Stimulated activated CD4-positive, alpha-beta T cell treated with anti-CD3 and anti-CD28 coated beads, Interleukin-12 subunit alpha, Interleukin-12 subunit beta, amount 100 ng/mL, for 48 hours (primary cell): Measurements from ENCODE around the gene PSMC3.

Experiments used
- DNase-seq, 3 donors: peaks; one replicate each; pipeline ENCODE4 v3.0.0-alpha.2; 2020; ENCODE audit warnings: low read depth in 2 of 3, low spot score in 1 of 3

The PSMC3 gene

DNA sequence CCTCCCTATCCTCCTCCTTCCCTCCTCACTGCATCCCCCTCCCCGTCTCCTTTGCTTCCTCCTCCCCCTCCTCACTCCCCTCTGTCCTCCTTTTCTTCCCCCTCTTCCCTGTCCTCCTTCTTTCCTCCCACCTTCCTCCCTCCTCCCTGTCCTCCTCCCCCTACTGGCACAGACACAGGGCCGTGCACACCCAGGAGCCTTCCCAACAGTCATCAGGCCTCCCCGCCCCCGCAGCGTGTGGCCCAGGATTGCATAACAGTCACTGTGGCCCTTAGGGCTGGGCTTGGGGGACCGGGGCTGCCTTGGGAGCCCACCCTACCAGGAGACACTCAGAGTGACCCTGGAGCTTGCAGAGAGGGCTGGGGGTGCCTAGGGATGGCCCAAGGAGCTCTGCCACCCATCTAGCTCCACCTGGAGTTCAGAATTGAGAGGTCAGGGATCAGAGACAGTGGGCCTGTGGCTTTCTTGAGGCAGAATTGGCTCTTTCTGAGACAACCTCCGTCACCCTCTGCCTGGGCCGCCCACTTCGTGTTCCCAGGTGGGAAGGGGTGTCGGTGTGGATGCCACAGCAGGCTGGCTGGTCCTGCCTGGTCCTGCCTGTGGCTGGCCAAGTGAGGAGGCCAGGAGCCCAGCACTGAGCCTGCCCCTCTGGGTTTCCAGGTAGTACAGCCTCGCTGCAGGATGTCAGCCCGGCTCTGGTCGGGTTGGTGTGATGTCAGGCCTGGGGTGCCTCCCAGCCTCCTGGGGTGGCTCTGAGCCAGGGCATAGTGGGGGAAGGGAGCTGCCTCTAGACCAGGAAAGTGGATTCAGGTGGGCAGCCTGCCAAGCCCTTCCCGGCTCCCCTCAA lies 49.5 kb downstream of the PSMC3 start:
- no peak for DNase-seq

DNA sequence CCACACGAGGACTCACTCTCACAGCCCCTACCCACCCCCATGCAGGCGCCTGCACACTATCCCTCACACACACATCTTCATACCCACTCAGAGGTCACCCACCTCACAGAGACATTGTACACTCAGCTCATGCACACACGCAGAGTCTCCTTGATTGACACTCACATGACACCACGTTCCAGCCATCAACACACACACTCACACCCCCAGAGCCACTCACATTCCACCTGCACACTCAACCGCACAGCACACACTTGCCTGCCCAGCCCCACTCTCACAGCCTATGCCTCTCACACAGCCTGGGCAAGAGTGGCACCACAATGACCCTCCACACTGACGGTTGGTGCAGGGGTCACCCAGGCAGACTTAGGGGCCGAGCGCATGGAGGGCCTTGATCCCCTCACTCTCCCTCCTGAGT lies 50.1 kb downstream of the PSMC3 start:
- no peak for DNase-seq

DNA sequence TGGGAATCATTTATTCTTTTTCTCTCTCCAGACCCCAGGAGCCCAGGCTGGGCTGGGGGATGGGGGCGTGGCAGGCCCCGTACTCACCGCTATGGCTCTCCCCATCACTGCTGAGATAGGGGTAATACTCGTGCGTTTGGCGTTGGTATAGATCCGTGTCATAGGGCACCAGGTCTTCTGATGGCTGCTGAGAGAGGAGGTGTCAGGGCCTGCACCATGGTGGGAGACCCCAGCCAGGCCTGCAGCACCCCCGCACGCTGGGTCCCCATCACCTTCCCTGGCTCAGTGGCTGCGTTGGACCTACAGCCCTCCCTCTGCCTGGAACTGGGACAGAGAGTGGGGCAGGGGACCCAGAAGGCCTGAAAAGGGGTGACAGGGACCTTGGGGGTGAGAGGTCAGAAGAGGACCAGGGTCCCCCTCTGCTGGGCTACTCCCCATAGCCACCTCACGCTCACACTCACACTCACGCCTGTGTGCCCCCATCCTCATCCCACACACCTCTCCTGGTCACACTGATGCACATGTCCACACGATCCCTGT lies 50.6 kb downstream of the PSMC3 start:
- DNase-seq, result no peak

DNA sequence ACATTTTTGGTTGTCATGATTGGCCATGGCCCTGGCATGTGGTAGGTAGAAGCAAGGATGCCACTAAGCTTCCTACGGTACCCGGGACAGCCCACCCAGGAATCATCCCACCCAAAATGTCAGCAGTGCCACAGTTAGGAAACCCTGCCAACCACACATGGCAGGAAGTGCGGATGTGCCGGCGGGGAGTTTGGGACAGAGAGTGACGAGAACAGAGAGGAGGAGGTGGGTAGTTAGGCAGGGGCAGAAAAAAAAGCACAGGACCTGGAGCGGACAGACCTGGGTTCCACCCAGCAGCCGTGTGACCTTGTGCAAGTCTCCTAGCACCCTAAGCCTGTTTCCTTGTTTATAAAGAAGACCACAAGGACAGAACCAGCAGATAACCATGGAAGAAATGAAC lies 51.2 kb downstream of the PSMC3 start:
- DNase-seq, result no peak

DNA sequence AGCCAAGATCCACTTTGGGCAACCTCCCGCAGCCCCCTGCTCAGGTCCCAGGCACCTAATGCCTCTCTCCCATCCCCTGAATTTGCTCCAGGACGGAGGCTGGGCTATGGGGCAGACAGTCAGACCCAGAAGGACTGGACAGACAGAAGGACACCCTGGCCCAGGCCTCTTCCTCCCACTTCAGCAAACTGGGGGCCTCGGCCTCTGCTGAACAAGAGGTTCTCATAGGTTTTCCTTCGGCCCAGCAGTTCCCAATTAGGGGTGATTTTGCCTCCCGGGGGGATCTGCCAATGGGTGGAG lies 51.6 kb downstream of the PSMC3 start:
- no peak for DNase-seq

DNA sequence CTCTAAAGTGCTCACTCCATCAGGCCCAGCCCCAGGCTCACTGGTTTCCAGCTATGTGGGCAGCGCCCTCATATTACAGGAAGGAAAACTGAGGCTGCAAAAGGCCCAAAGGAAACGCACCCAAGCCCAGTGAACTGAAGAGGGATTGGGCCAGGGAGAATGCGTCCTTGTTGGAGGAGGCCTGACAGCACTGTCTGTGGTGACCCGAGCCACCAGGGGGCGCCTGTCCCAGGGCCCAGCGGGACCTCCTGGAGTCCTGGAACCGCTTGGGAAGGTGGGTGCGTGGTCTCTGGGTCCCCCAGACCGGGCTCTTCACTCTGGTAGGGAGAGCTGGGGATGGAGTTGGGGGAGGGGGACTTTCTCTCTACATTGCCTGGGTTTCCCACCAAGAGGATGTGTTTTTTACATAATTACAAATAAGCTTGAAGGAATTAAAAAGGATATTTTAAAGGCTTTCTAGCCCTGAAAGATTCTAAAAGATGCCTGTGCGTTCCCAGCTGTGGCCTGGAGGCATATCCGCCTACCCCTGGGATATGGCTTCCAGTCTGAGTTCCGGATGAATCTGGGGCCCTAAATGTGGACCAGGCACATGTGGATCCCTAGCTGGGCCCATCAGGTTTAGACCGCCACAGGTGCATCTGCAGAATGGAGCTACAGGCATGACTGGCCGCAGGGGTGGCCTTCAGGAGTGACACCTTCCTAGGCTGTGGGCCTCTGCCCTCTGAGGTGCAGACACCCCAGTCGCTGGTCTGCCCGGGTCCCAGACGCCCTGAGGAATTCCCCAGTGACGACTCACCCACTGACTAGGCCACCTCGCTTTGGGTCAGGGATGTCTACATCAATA lies 52.1 kb downstream of the PSMC3 start:
- peak; percentile 73 to 85 (median 83) for DNase-seq

DNA sequence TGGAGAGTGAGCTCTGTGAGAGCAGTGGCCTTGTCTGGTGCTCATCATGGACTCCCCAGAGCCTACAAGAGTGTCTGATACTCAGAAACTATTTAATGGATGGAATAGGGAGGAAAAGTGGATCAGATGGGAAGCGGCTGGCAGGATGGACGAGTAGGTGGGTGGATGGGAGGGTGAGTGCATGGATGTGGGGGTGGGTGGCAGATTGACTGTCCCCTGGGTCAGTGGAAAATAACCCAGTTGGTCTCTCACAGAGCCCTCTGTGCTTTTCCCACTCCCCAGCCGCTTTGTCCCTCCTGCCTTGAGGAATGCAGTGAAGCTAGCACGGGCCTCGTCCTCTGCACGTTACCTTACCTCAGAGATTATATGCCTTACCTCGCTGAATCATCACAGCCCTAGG lies 53.8 kb downstream of the PSMC3 start:
- no peak for DNase-seq

DNA sequence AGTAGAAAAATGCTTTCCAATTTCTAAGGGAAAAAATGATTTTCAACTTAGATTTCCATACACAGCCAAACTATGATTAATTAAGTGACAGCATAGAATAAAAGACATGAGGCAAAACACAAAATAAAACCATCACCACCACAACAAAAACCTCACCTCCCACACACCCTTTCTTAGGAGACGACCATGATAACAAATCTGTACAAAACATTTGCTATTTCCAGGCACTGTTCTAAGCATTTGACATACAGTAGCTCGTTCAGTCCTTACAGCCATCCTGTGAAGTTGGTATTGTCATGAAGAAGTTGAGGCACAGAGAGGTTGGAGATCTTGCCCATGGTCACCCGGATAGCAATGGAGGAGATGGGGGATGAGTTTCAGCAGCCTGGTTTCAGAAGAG lies 56.6 kb downstream of the PSMC3 start:
- DNase-seq, result peak in 1 of 3 donors; percentile 37
